HEK293 (cell line): ENCODE measurements around the gene SHROOM3.

Experiments
- CTCF ChIA-PET: fragments of 350-600 bp; formaldehyde crosslinking; extraction: SDS; loops from one replicate; lab custom pipeline; 2021; ENCODE audit warnings: antibody characterized with exemption; lab: Yijun Ruan, JAX
- POLR2A ChIA-PET: fragments of 300-600 bp; formaldehyde crosslinking; extraction: SDS; loops from one replicate; lab custom pipeline; 2020; ENCODE audit warnings: antibody characterized with exemption, inconsistent platforms; lab: Yijun Ruan, JAX
- H3K27ac ChIP-seq: fragments of 200-500 bp; sonication (Bioruptor generic); 2 replicates; pipeline ENCODE4 v1.5.1; 2014; ENCODE audit warnings: low read depth, low read length, control low read depth, inconsistent platforms; ENCODE audit errors: extremely low read depth
- H3K36me3 ChIP-seq, 2 experiments: fragments of 200-500 bp in 1 of 2; sonication (Bioruptor generic) in 1 of 2; 1 replicate in 1 of 2; 2 replicates in 1 of 2; pipeline ENCODE4 v1.5.1; 2014 to 2017; ENCODE audit warnings: inconsistent platforms in 2 of 2, low read length in 2 of 2; ENCODE audit not compliant: control insufficient read depth in 2 of 2, insufficient read depth in 1 of 2
- H3K4me1 ChIP-seq: fragments of 200-500 bp; sonication (Bioruptor generic); 2 replicates; pipeline ENCODE4 v1.5.1; 2014; ENCODE audit warnings: mild to moderate bottlenecking, low read length, inconsistent platforms; ENCODE audit not compliant: control insufficient read depth, insufficient read depth
- H3K4me3 ChIP-seq: 2 replicates; pipeline ENCODE4 v1.5.1; 2011; ENCODE audit warnings: low read depth, mild to moderate bottlenecking, control low read depth, low read length, moderate library complexity
- H3K9me3 ChIP-seq: fragments of 200-500 bp; sonication (Bioruptor generic); 2 replicates; pipeline ENCODE4 v1.5.1; 2014; ENCODE audit warnings: low read depth, low read length, inconsistent platforms; ENCODE audit not compliant: control insufficient read depth, insufficient read depth
- AEBP2 ChIP-seq: fragments of 450-650 bp; formaldehyde crosslinking; IDR thresholded peaks from 2 replicates; pipeline ENCODE4 v1.5.1; 2016; ENCODE audit warnings: missing biosample characterization, missing genetic modification characterization, borderline replicate concordance
- FEZF1 ChIP-seq: fragments of 450-650 bp; formaldehyde crosslinking; IDR thresholded peaks from 2 replicates; pipeline ENCODE4 v1.5.1; 2016; ENCODE audit warnings: missing biosample characterization, missing genetic modification characterization
- GLIS1 ChIP-seq: fragments of 450-650 bp; formaldehyde crosslinking; IDR thresholded peaks from 2 replicates; pipeline ENCODE4 v1.5.1; 2016; ENCODE audit warnings: missing biosample characterization, missing genetic modification characterization
- MYNN ChIP-seq: fragments of 450-650 bp; formaldehyde crosslinking; IDR thresholded peaks from 2 replicates; pipeline ENCODE4 v1.5.1; 2016; ENCODE audit warnings: missing biosample characterization, missing genetic modification characterization, borderline replicate concordance
- PRDM2 ChIP-seq: fragments of 450-650 bp; formaldehyde crosslinking; IDR thresholded peaks from 2 replicates; pipeline ENCODE4 v1.5.1; 2016; ENCODE audit warnings: missing biosample characterization, missing genetic modification characterization, borderline replicate concordance
- ZBTB48 ChIP-seq: fragments of 450-650 bp; formaldehyde crosslinking; IDR thresholded peaks from 2 replicates; pipeline ENCODE4 v1.5.1; 2016; ENCODE audit warnings: missing biosample characterization, missing genetic modification characterization
- ZEB2 ChIP-seq: fragments of 450-650 bp; formaldehyde crosslinking; IDR thresholded peaks from 2 replicates; pipeline ENCODE4 v1.5.1; 2016; ENCODE audit warnings: missing biosample characterization, missing genetic modification characterization
- ZFHX2 ChIP-seq: fragments of 450-650 bp; formaldehyde crosslinking; conservative IDR thresholded peaks from 2 replicates; pipeline ENCODE4 v1.5.1; 2016; ENCODE audit warnings: missing biosample characterization, missing genetic modification characterization
- ZFP3 ChIP-seq: fragments of 450-650 bp; formaldehyde crosslinking; IDR thresholded peaks from 2 replicates; pipeline ENCODE4 v1.5.1; 2016; ENCODE audit warnings: low read depth, missing biosample characterization, missing genetic modification characterization
- ZNF10 ChIP-seq: fragments of 450-650 bp; formaldehyde crosslinking; IDR thresholded peaks from 2 replicates; pipeline ENCODE4 v1.5.1; 2017; ENCODE audit warnings: missing biosample characterization, missing genetic modification characterization
- ZNF114 ChIP-seq: fragments of 450-650 bp; formaldehyde crosslinking; IDR thresholded peaks from 2 replicates; pipeline ENCODE4 v1.5.0; 2017; ENCODE audit warnings: missing biosample characterization, missing genetic modification characterization
- ZNF24 ChIP-seq: fragments of 450-650 bp; formaldehyde crosslinking; IDR thresholded peaks from 2 replicates; pipeline ENCODE4 v1.5.1; 2016; ENCODE audit warnings: missing biosample characterization, missing genetic modification characterization
- ZNF266 ChIP-seq: fragments of 450-650 bp; formaldehyde crosslinking; IDR thresholded peaks from 2 replicates; pipeline ENCODE4 v1.5.1; 2016; ENCODE audit warnings: missing biosample characterization, missing genetic modification characterization, low read depth
- ZNF280C ChIP-seq: fragments of 450-650 bp; formaldehyde crosslinking; IDR thresholded peaks from 2 replicates; pipeline ENCODE4 v1.5.1; 2016; ENCODE audit warnings: missing biosample characterization, missing genetic modification characterization
- ZNF561 ChIP-seq: fragments of 450-650 bp; IDR thresholded peaks from 2 replicates; pipeline ENCODE4 v1.5.1; 2018; ENCODE audit warnings: missing biosample characterization, missing genetic modification characterization, borderline replicate concordance
- ZNF571 ChIP-seq: fragments of 450-650 bp; formaldehyde crosslinking; IDR thresholded peaks from 2 replicates; pipeline ENCODE4 v1.5.0; 2017; ENCODE audit warnings: missing biosample characterization, missing genetic modification characterization
- ZNF600 ChIP-seq: fragments of 450-650 bp; formaldehyde crosslinking; IDR thresholded peaks from 2 replicates; pipeline ENCODE4 v1.5.1; 2016; ENCODE audit warnings: missing biosample characterization, missing genetic modification characterization
- ZNF660 ChIP-seq: fragments of 450-650 bp; IDR thresholded peaks from 2 replicates; pipeline ENCODE4 v1.5.1; 2018; ENCODE audit warnings: missing biosample characterization, mild to moderate bottlenecking, missing genetic modification characterization
- ZNF843 ChIP-seq: fragments of 450-650 bp; formaldehyde crosslinking; IDR thresholded peaks from 2 replicates; pipeline ENCODE4 v1.5.1; 2016; ENCODE audit warnings: missing biosample characterization, missing genetic modification characterization

SHROOM3 gene

GRCh38 chr4:76692761-76693160, 257.7 kb downstream of the SHROOM3 start:
- peaks cover 6% of the 10 kb centered on the region; the same call in 1 of the 2 replicates for H3K4me1 ChIP-seq
- CTCF ChIA-PET: no interaction called here
- H3K27ac ChIP-seq: no peak overlapping the region
- no peaks in the 10 kb centered on the region for H3K36me3 ChIP-seq
- H3K9me3 ChIP-seq: no peaks in the 10 kb centered on the region
- no peak for TF ChIP-seq AEBP2 (tag by site-specific recombination)
- no peak for TF ChIP-seq ZNF600 (tag by site-specific recombination)
- TF ChIP-seq ZNF843 (tag by site-specific recombination): no peak
- TF ChIP-seq ZNF114 (tag by site-specific recombination): no peak
- no peak for TF ChIP-seq ZNF24
- TF ChIP-seq FEZF1 (tag by site-specific recombination): no peak
- no peak for TF ChIP-seq ZNF561
- TF ChIP-seq GLIS1: no peak
- TF ChIP-seq ZNF280C (tag by site-specific recombination): no peak
- TF ChIP-seq MYNN: no peak
- TF ChIP-seq ZNF571 (tag by site-specific recombination): no peak
- no peak for TF ChIP-seq ZBTB48
- TF ChIP-seq ZFHX2 (tag by site-specific recombination): no peak
- TF ChIP-seq ZNF660 (tag by site-specific recombination): no peak
- TF ChIP-seq PRDM2: no peak
- no peak for TF ChIP-seq ZNF266 (tag by site-specific recombination)
- no peak for TF ChIP-seq ZNF10 (tag by site-specific recombination)
- no peak for TF ChIP-seq ZFP3 (tag by site-specific recombination)
- no peak for TF ChIP-seq ZEB2 (tag by site-specific recombination)
- no peak overlapping the region for H3K4me3 ChIP-seq
- POLR2A ChIA-PET: no interaction called here
